ENCODE measurements around the gene MCF2L2. TPM values are rescaled to one million over a fixed set of nuclear protein-coding genes. Genes with fewer than 3 reads are reported as not detected.

MCF2L2 gene
- total and polyA plus RNA-seq, 2 of the 13 experiments (the other 11 are each of a cell fraction or from before 2014, with no cell fraction given) = not detected

DNA sequence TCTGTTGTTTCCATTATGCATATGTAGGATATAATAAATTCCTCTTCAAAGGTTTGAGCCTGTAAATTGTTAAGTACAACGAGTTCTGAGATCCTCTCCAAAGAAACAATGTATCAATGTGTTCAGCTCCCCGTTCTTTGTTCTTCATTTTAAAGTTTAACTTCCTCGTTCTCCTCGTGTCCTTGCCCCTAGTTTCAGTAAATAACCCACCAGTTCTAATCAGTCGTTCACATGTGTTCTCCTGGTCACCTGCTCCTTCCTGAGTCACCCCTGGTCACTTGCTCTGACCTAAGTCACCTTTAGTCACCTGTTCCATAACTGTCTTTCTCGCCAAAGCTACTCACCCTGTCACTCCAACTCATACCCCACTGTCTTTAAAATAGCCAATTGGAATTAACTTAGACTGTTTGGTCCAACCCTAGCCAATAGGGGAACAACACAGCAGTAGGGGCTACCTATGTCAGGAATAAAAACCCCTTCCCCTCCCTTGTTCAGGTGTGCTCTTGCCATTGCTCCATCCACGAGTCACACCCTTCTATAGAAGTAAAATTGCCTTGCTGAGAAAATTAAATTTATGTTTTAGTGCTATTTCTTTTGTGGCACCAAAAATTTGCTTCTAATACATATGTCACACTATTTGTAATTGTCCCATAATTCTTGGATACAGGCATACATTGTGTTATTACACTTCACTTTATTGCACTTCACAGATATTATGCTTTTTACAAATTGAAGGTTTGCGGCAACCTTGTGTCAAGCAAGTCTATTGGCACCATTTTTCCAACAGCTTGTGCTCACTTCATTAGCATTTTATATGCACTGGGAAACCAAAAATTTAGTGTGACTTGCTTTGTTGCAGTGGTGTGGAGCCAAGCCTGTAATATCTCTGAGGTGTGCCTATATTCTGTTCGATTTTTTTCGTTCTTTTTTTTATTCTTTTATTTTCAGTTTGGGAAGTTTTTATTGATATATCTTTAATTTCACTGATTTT lies 15.3 kb upstream of the MCF2L2 start:
- DNase-seq (ENCODE audit: low spot score) (peak; percentile 9), ATAC-seq (no peak), FAIRE-seq (no peak)
- Histone ChIP-seq H3K36me3 (replicated peaks in 1 of 2; ENCODE audit: control insufficient read depth in 1 of 2, insufficient read depth in 2 of 2, low read length in 2 of 2) (no peaks in the 10 kb centered on the region), H3K27me3 (ENCODE audit: control insufficient read depth in 1 of 2, insufficient read depth in 2 of 2, low read length in 2 of 2) (no peaks in the 10 kb centered on the region; a peak in 2 of 5 replicates), H3K79me2 (ENCODE audit: insufficient read depth, low read length) (peaks cover 4% of the 10 kb centered on the region), H3K4me2 (ENCODE audit: low read depth, low read length) (peak overlapping the region; percentile 10; the same call in 1 of the 2 replicates), H4K20me1 (ENCODE audit: insufficient read depth, low read length) (no peaks in the 10 kb centered on the region), H3K9me3 (ENCODE audit: low read length) (peaks cover 9% of the 10 kb centered on the region), H3K4me1 (ENCODE audit: insufficient read depth, low read length) (peaks cover 14% of the 10 kb centered on the region), H3K4me3 (replicated peaks in 1 of 3; ENCODE audit: insufficient read depth in 1 of 3, low read depth in 2 of 3, low read length in 3 of 3) (no peak overlapping the region; a peak in 1 of 6 replicates), H3K9ac (ENCODE audit: insufficient read depth, low read depth, low read length) (no peak overlapping the region), H3K27ac (ENCODE audit: extremely low read length, insufficient read depth, low read length) (no peak overlapping the region), H2AFZ (ENCODE audit: low read length) (no peak overlapping the region)
- intact Hi-C loops (cut with micrococcal nuclease; ENCODE audit: unreplicated experiment) (no loop called here), in situ Hi-C loops (cut with HindIII; ENCODE audit: extremely low pct_ligation_motif_present, low pct_unique_long_range_greater_than_20kb) (no loop called here)
- ChIA-PET CTCF (ENCODE audit: low intra/inter-chr PET ratio, low total read pairs) (no interaction called here), POLR2A (no interaction called here)
- 16% methylated on average over 10 of the region's 10 CpGs for WGBS (ENCODE audit: low lambda C conversion rate)
- BruUV-seq (replicated peaks) = no TSS peak
- no peak for TF ChIP-seq SALL1 (CRISPR knock-in tag; IDR thresholded peaks at IDR 0.05)
- TF ChIP-seq RAD51 (IDR thresholded peaks at IDR 0.05; ENCODE audit: borderline replicate concordance) = no peak
- no peak for TF ChIP-seq SNRNP70 (IDR thresholded peaks at IDR 0.05; ENCODE audit: low read depth, low read length)
- TF ChIP-seq AGO1 (IDR thresholded peaks at IDR 0.05; ENCODE audit: low read depth, low read length, poor library complexity, severe bottlenecking) = no peak
- TF ChIP-seq, protein P1, sequence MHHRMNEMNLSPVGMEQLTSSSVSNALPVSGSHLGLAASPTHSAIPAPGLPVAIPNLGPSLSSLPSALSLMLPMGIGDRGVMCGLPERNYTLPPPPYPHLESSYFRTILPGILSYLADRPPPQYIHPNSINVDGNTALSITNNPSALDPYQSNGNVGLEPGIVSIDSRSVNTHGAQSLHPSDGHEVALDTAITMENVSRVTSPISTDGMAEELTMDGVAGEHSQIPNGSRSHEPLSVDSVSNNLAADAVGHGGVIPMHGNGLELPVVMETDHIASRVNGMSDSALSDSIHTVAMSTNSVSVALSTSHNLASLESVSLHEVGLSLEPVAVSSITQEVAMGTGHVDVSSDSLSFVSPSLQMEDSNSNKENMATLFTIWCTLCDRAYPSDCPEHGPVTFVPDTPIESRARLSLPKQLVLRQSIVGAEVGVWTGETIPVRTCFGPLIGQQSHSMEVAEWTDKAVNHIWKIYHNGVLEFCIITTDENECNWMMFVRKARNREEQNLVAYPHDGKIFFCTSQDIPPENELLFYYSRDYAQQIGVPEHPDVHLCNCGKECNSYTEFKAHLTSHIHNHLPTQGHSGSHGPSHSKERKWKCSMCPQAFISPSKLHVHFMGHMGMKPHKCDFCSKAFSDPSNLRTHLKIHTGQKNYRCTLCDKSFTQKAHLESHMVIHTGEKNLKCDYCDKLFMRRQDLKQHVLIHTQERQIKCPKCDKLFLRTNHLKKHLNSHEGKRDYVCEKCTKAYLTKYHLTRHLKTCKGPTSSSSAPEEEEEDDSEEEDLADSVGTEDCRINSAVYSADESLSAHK (CRISPR knock-in tag; IDR thresholded peaks at IDR 0.05; ENCODE audit: borderline replicate concordance) = no peak
- no peak for TF ChIP-seq NFIB (CRISPR knock-in tag; IDR thresholded peaks at IDR 0.05; ENCODE audit: borderline replicate concordance)
- TF ChIP-seq ZNF329 (CRISPR knock-in tag; IDR thresholded peaks at IDR 0.05; ENCODE audit: low read depth) = no peak
- TF ChIP-seq SAP130 (CRISPR knock-in tag; IDR thresholded peaks at IDR 0.05; ENCODE audit: low read depth) = peak; percentile 17; the same call in 1 of the 2 replicates
- TF ChIP-seq MAZ (IDR thresholded peaks at IDR 0.05; ENCODE audit: borderline replicate concordance, low read depth, low read length) = no peak
- TF ChIP-seq MAZ (CRISPR knock-in tag; IDR thresholded peaks at IDR 0.05; ENCODE audit: low read depth) = no peak
- peak; percentile 52; the same call in 1 of the 2 replicates for TF ChIP-seq ZNF24 (IDR thresholded peaks at IDR 0.05)
- TF ChIP-seq LCORL (IDR thresholded peaks at IDR 0.05) = no peak
- no peak for TF ChIP-seq LCORL (CRISPR knock-in tag; IDR thresholded peaks at IDR 0.05)
- TF ChIP-seq, protein P2, sequence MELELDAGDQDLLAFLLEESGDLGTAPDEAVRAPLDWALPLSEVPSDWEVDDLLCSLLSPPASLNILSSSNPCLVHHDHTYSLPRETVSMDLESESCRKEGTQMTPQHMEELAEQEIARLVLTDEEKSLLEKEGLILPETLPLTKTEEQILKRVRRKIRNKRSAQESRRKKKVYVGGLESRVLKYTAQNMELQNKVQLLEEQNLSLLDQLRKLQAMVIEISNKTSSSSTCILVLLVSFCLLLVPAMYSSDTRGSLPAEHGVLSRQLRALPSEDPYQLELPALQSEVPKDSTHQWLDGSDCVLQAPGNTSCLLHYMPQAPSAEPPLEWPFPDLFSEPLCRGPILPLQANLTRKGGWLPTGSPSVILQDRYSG (CRISPR knock-in tag; IDR thresholded peaks at IDR 0.05) = no peak
- TF ChIP-seq ZNF605 (CRISPR knock-in tag; IDR thresholded peaks at IDR 0.05) = no peak
- TF ChIP-seq, protein P3, sequence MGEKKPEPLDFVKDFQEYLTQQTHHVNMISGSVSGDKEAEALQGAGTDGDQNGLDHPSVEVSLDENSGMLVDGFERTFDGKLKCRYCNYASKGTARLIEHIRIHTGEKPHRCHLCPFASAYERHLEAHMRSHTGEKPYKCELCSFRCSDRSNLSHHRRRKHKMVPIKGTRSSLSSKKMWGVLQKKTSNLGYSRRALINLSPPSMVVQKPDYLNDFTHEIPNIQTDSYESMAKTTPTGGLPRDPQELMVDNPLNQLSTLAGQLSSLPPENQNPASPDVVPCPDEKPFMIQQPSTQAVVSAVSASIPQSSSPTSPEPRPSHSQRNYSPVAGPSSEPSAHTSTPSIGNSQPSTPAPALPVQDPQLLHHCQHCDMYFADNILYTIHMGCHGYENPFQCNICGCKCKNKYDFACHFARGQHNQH (CRISPR knock-in tag; IDR thresholded peaks at IDR 0.05) = no peak
- no peak for TF ChIP-seq NCOR1 (IDR thresholded peaks at IDR 0.05; ENCODE audit: borderline replicate concordance, low read length)
- TF ChIP-seq ZBTB7B (CRISPR knock-in tag; IDR thresholded peaks at IDR 0.05) = no peak
- no peak for TF ChIP-seq ZNF572 (CRISPR knock-in tag; IDR thresholded peaks at IDR 0.05)
- no peak for TF ChIP-seq ZNF792 (CRISPR knock-in tag; IDR thresholded peaks at IDR 0.05)

Measured in HepG2 (cell line).